ENCODE measurements around the gene ZBTB20. TPM values are rescaled to one million over a fixed set of nuclear protein-coding genes. Genes with fewer than 3 reads are reported as not detected.

Gene ZBTB20
- total and polyA plus RNA-seq, 8 donors, result 0.15 to 149 (median 38.5) TPM

- no peaks in the 10 kb centered on the region for H3K27me3 ChIP-seq
- intact Hi-C loops (cut with DNase I; ENCODE audit: low total_unique reads), result no loop called here
- no peak overlapping the region for H3K4me3 ChIP-seq
- TF ChIP-seq POLR2A (IDR thresholded peaks at IDR 0.05) (no peak), POLR2AphosphoS5 (IDR thresholded peaks at IDR 0.05) (no peak), CTCF (IDR thresholded peaks at IDR 0.05) (no peak), EP300 (IDR thresholded peaks at IDR 0.05) (no peak)
- H3K36me3 ChIP-seq, result no peaks in the 10 kb centered on the region
- peaks cover 0 to 11% (median 0%) of the 10 kb centered on the region in 4 donors for H3K4me1 ChIP-seq
- 73 to 99% (median 96%) methylated on average over 2 of the region's 2 CpGs for WGBS, 5 donors
- no peak overlapping the region for H3K27ac ChIP-seq
- no peak for DNase-seq
- no peaks in the 10 kb centered on the region for H3K9me3 ChIP-seq
These were observed 309.1 kb downstream of the ZBTB20 start for GRCh38 chr3:114838025-114838424.

- 42 to 55% (median 48%) methylated on average over 7 of the region's 7 CpGs for WGBS, 5 donors
These were observed 312.7 kb downstream of the ZBTB20 start for GRCh38 chr3:114834175-114834940.

GRCh38 chr3:114831861-114832260 is 315.2 kb downstream of the ZBTB20 start:
- H3K4me1 ChIP-seq, result peaks cover 0 to 22% (median 9%) of the 10 kb centered on the region in 4 donors
- intact Hi-C loops (cut with DNase I; ENCODE audit: low total_unique reads), result no loop called here
- WGBS, 5 donors, result 31 to 65% (median 56%) methylated on average over 1 of the region's 1 CpG
- no peak for TF ChIP-seq CTCF (IDR thresholded peaks at IDR 0.05)
- no peak overlapping the region for H3K4me3 ChIP-seq
- no peaks in the 10 kb centered on the region for H3K36me3 ChIP-seq
- DNase-seq, result no peak
- no peaks in the 10 kb centered on the region for H3K9me3 ChIP-seq
- no peak overlapping the region for H3K27ac ChIP-seq
- no peaks in the 10 kb centered on the region for H3K27me3 ChIP-seq

More at GRCh38 chr3:114834175-114834940, 312.7 kb downstream of the ZBTB20 start:
- intact Hi-C loops (cut with DNase I; ENCODE audit: low total_unique reads), result no loop called here
- Histone ChIP-seq H3K27ac (no peak overlapping the region), H3K4me3 (no peak overlapping the region), H3K9me3 (no peaks in the 10 kb centered on the region), H3K36me3 (no peaks in the 10 kb centered on the region), H3K4me1 (peaks cover 0 to 22% (median 6%) of the 10 kb centered on the region in 4 donors), H3K27me3 (no peaks in the 10 kb centered on the region)
- peak in 1 of 2 donors; percentile 23 for DNase-seq
- TF ChIP-seq POLR2AphosphoS5 (IDR thresholded peaks at IDR 0.05), result no peak
- TF ChIP-seq CTCF (IDR thresholded peaks at IDR 0.05), result no peak
- no peak for TF ChIP-seq POLR2A (IDR thresholded peaks at IDR 0.05)
- no peak for TF ChIP-seq EP300 (IDR thresholded peaks at IDR 0.05)

- Histone ChIP-seq H3K36me3 (no peaks in the 10 kb centered on the region), H3K27ac (no peak overlapping the region), H3K4me3 (no peak overlapping the region), H3K27me3 (no peaks in the 10 kb centered on the region), H3K4me1 (peaks cover 0 to 18% (median 7%) of the 10 kb centered on the region in 4 donors), H3K9me3 (no peaks in the 10 kb centered on the region)
- intact Hi-C loops (cut with DNase I; ENCODE audit: low total_unique reads), result no loop called here
- WGBS, 5 donors, result 90 to 96% (median 95%) methylated on average over 4 of the region's 4 CpGs
- no peak for DNase-seq
- no peak for TF ChIP-seq POLR2AphosphoS5 (IDR thresholded peaks at IDR 0.05)
- no peak for TF ChIP-seq POLR2A (IDR thresholded peaks at IDR 0.05)
These were observed 316.4 kb downstream of the ZBTB20 start for GRCh38 chr3:114830652-114831051.

GRCh38 chr3:114829783-114830182 is 317.3 kb downstream of the ZBTB20 start:
- no peaks in the 10 kb centered on the region for H3K27me3 ChIP-seq

More at GRCh38 chr3:114829783-114830182, 317.3 kb downstream of the ZBTB20 start:
- DNase-seq, result no peak
- no peak overlapping the region for H3K4me3 ChIP-seq
- intact Hi-C loops (cut with DNase I; ENCODE audit: low total_unique reads), result no loop called here
- H3K9me3 ChIP-seq, result no peaks in the 10 kb centered on the region
- no peak overlapping the region for H3K27ac ChIP-seq
- no peaks in the 10 kb centered on the region for H3K36me3 ChIP-seq
- TF ChIP-seq POLR2AphosphoS5 (IDR thresholded peaks at IDR 0.05) (no peak), EP300 (IDR thresholded peaks at IDR 0.05) (no peak), CTCF (IDR thresholded peaks at IDR 0.05) (no peak), POLR2A (IDR thresholded peaks at IDR 0.05) (no peak)
- peaks cover 0 to 18% (median 6%) of the 10 kb centered on the region in 4 donors for H3K4me1 ChIP-seq
- WGBS, 5 donors, result 83 to 93% (median 86%) methylated on average over 2 of the region's 2 CpGs

Data from stomach (tissue), 9 donors.